Small intestine (tissue), 16 donors: Measurements from ENCODE around the gene MILR1. TPM values are rescaled to one million over a fixed set of nuclear protein-coding genes. Genes with fewer than 3 reads are reported as not detected.

Experiments used
- DNase-seq, 2 donors: peaks; one replicate each; pipeline versions ENCODE4 v3.0.0 to v3.0.0-alpha.2; 2013
- FAIRE-seq: peaks from 2 replicates; lab custom pipeline; 2012; peaks lifted over from hg19 to GRCh38; lab: Jason Lieb, UNC
- H3K27ac ChIP-seq, 3 donors: one replicate each; pipeline ENCODE4 v1.5.1; 2013; ENCODE audit warnings: low read length in 2 of 3, mild to moderate bottlenecking in 2 of 3, control low read depth in 1 of 3, inconsistent platforms in 1 of 3, low read depth in 1 of 3, moderate library complexity in 1 of 3
- H3K27me3 ChIP-seq, 3 donors: one replicate each; pipeline ENCODE4 v1.6.1; 2013; ENCODE audit warnings: low read length in 3 of 3, inconsistent platforms in 1 of 3; ENCODE audit not compliant: control insufficient read depth in 3 of 3, insufficient read depth in 3 of 3
- H3K36me3 ChIP-seq, 3 donors: one replicate each; pipeline ENCODE4 v1.6.1; 2013; ENCODE audit warnings: low read length in 3 of 3, inconsistent platforms in 1 of 3, low read depth in 1 of 3, mild to moderate bottlenecking in 1 of 3, moderate library complexity in 1 of 3; ENCODE audit not compliant: control insufficient read depth in 3 of 3, insufficient read depth in 2 of 3
- H3K4me1 ChIP-seq, 3 donors: one replicate each; pipeline ENCODE4 v1.6.1; 2013; ENCODE audit warnings: low read length in 2 of 3, inconsistent platforms in 1 of 3, low read depth in 1 of 3, mild to moderate bottlenecking in 1 of 3, moderate library complexity in 1 of 3; ENCODE audit not compliant: control insufficient read depth in 3 of 3, insufficient read depth in 2 of 3
- H3K4me3 ChIP-seq, 3 donors: one replicate each; pipeline ENCODE4 v1.5.1; 2013; ENCODE audit warnings: low read length in 3 of 3, control low read depth in 1 of 3, inconsistent platforms in 1 of 3, low read depth in 1 of 3, mild to moderate bottlenecking in 1 of 3, moderate library complexity in 1 of 3
- H3K9me3 ChIP-seq, 2 donors: one replicate each; pipeline ENCODE4 v1.6.1; 2013; ENCODE audit warnings: low read depth in 1 of 2, low read length in 1 of 2; ENCODE audit not compliant: control insufficient read depth in 2 of 2, insufficient read depth in 1 of 2
- WGBS, 3 donors: extraction: QIAGEN DNeasy Blood & Tissue Kit; methylation state at CpG; one replicate each; pipeline ENCODE4 v1.1.7; 2013; 5-methylcytosine and 5-hydroxymethylcytosine counted together
- long read RNA-seq, 10 donors: transcript quantifications; one replicate each; lab custom pipeline, GENCODE V29; 2026
- polyA plus RNA-seq, 4 donors: library from polyadenylated mRNA; stranded (reverse) in 3 of 4; unstranded in 1 of 4; fragments of 200-250 nt in 3 of 4; fragments of 120-200 nt in 1 of 4; gene quantifications; one replicate each; pipeline versions ENCODE4 v1.2.1 to v1.2.3, GENCODE V29; 2013
- donor health status: healthy with polysubstance abuse.
- donor health status: control.
- donor health status: control.
- donor health status: Bipolar disorder and iron deficiency.
- donor health status: healthy.

MILR1 gene, protein sequence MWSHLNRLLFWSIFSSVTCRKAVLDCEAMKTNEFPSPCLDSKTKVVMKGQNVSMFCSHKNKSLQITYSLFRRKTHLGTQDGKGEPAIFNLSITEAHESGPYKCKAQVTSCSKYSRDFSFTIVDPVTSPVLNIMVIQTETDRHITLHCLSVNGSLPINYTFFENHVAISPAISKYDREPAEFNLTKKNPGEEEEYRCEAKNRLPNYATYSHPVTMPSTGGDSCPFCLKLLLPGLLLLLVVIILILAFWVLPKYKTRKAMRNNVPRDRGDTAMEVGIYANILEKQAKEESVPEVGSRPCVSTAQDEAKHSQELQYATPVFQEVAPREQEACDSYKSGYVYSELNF
- 1 to 10 TPM; 2.0 to 5.4 (median 4.2) TPM for polyA plus RNA-seq
- long read RNA-seq, donor 1, result 0 reads
- long read RNA-seq, donor 2, partial matches to known transcripts, result 0 of 1 reads
- long read RNA-seq, donor 2, other reads (novel, unspliced or antisense), result 0 of 1 reads
- long read RNA-seq, donor 3, result 0 reads
- long read RNA-seq, donor 4, result 0 reads
- long read RNA-seq, donor 5, result 0 reads
- long read RNA-seq, donor 6, result 0 reads
- long read RNA-seq, donor 7, result 0 reads
- long read RNA-seq, donor 8, result 0 reads
- long read RNA-seq, donor 9, result 0 reads
- long read RNA-seq, donor 10, partial matches to known transcripts, result 0 of 2 reads
- long read RNA-seq, donor 10, other reads (novel, unspliced or antisense), result 0 of 2 reads

- Histone ChIP-seq H3K27ac (peak within 1 kb of the TSS in 1 of 3 donors; percentile 76), H3K4me3 (no peak within 1 kb of the TSS), H3K36me3 (no peaks in the 10 kb centered on the region), H3K4me1 (no peaks in the 10 kb centered on the region), H3K27me3 (no peaks in the 10 kb centered on the region), H3K9me3 (no peaks in the 10 kb centered on the region)
- 34 to 47% (median 41%) methylated on average over 10 of the region's 10 CpGs for WGBS, 3 donors
- FAIRE-seq (no peak), DNase-seq (peak; percentile 13 to 50)
Measured at GRCh38 chr17:64448665-64449512, at the start of gene MILR1. Gene MILR1, plus strand, starts transcription at chr17:64449115. Its CDS starts 54 bp downstream, at chr17:64449169.

DNA sequence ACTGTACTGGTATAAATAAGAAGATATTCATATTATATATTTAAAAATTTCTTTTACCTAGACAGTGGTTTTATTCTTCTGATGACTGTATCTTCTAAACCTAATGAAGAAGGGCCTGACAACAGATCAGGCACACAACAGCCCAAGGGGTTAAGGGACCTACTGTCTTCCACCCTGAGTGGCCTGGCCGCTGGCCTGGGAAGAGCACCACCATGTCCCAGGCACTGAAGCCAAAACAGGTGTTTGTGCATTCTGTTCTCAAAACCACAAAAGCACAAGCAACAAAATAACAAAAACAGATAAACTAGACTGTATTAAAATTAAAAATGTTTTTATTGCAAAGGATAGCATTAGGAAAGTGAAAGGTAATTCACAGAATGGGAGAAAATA, 49.2 kb upstream of the MILR1 start:
- Histone ChIP-seq H3K9me3 (no peaks in the 10 kb centered on the region), H3K4me1 (peaks cover 0 to 6% (median 0%) of the 10 kb centered on the region in 3 donors), H3K4me3 (no peak overlapping the region), H3K27me3 (no peaks in the 10 kb centered on the region), H3K36me3 (no peaks in the 10 kb centered on the region), H3K27ac (no peak overlapping the region)
- WGBS, 3 donors, result 88 to 96% (median 96%) methylated on average over 1 of the region's 1 CpG
- DNase-seq, result no peak
- FAIRE-seq, result no peak

GRCh38 chr17:64400642-64401041, 48.3 kb upstream of the MILR1 start:
- no peaks in the 10 kb centered on the region for H3K9me3 ChIP-seq
- DNase-seq (no peak), FAIRE-seq (no peak)
- H3K4me3 ChIP-seq, result no peak overlapping the region
- no peaks in the 10 kb centered on the region for H3K36me3 ChIP-seq
- peaks cover 0 to 6% (median 0%) of the 10 kb centered on the region in 3 donors for H3K4me1 ChIP-seq
- no peaks in the 10 kb centered on the region for H3K27me3 ChIP-seq
- WGBS, 3 donors, result 74 to 80% (median 78%) methylated on average over 7 of the region's 7 CpGs
- H3K27ac ChIP-seq, result no peak overlapping the region

DNA sequence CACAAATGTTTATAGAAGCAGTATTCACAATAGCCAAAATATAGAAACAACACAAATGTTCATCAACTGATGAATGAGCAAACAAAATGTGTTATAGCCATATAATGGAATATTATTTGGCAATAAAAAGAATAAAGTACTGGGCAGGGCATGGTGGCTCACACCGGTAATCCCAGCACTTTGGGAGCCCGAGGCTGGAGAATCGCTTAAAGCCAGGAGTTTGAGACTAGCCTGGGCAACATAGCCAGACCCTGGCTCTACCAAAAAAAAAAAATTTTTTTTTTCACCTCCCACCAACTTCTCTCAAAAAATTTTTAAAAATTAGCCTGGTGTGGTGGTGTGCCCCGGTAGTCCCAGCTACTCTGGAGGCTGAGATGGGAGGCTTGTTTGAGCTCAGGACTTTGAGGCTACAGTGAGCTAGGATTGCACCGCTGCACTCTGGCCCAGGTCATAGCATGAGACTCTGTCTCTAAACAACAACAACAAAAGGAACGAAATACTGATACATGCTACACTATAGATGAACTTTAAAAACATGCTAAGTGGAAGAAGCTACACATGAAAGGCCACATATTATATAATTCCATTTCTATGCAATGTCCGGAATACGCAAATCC, 47.6 kb upstream of the MILR1 start:
- no peak for DNase-seq
- Histone ChIP-seq H3K27ac (no peak overlapping the region), H3K4me1 (peaks cover 0 to 3% (median 0%) of the 10 kb centered on the region in 3 donors), H3K27me3 (no peaks in the 10 kb centered on the region), H3K36me3 (no peaks in the 10 kb centered on the region), H3K9me3 (no peaks in the 10 kb centered on the region), H3K4me3 (no peak overlapping the region)
- FAIRE-seq, result no peak
- 80 to 85% (median 83%) methylated on average over 8 of the region's 8 CpGs for WGBS, 3 donors

GRCh38 chr17:64401941-64402340, 47.0 kb upstream of the MILR1 start:
- DNase-seq, result no peak
- Histone ChIP-seq H3K36me3 (no peaks in the 10 kb centered on the region), H3K9me3 (no peaks in the 10 kb centered on the region), H3K27ac (no peak overlapping the region), H3K4me1 (no peaks in the 10 kb centered on the region), H3K4me3 (no peak overlapping the region), H3K27me3 (no peaks in the 10 kb centered on the region)
- 84 to 90% (median 88%) methylated on average over 2 of the region's 2 CpGs for WGBS, 3 donors
- no peak for FAIRE-seq

GRCh38 chr17:64402469-64402868, 46.4 kb upstream of the MILR1 start:
- Histone ChIP-seq H3K9me3 (no peaks in the 10 kb centered on the region), H3K4me1 (no peaks in the 10 kb centered on the region), H3K27me3 (no peaks in the 10 kb centered on the region), H3K27ac (no peak overlapping the region), H3K36me3 (no peaks in the 10 kb centered on the region), H3K4me3 (no peak overlapping the region)
- DNase-seq, result no peak
- FAIRE-seq, result no peak
- WGBS, 3 donors, result 91 to 96% (median 94%) methylated on average over 5 of the region's 5 CpGs

DNA sequence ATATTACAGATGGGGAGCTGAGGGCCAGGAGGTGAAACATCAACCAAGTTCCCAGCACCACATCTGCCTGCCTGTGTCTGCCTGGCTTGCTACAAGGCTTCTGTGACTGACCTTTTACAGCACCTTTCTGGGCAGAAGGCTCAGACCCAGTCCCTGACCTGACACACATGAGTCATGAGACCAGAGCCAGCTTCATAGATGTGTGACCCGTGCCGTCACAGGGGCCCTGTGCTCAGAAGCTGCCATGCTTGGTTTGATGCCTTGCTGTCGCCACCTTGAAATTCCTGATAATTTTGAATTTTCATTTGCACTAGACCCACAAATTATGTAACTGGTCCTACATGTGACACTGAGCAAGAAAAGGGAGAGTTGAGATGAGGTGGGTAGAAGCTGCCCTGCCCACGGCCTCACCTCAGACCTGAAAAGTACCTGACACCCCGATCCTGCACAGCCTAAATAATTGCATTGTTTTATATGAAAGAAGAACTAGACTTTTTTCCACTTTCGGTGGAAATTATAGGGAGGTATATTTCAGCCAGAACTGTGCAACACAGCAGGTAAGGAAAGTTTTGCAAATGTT, 44.9 kb upstream of the MILR1 start:
- Histone ChIP-seq H3K9me3 (no peaks in the 10 kb centered on the region), H3K36me3 (no peaks in the 10 kb centered on the region), H3K4me1 (no peaks in the 10 kb centered on the region), H3K27me3 (no peaks in the 10 kb centered on the region), H3K4me3 (no peak overlapping the region), H3K27ac (no peak overlapping the region)
- 87 to 97% (median 95%) methylated on average over 6 of the region's 6 CpGs for WGBS, 3 donors
- no peak for DNase-seq
- FAIRE-seq, result no peak
